Loucy (cell line): ENCODE measurements around the gene TLE3.

Experiments used
- CTCF ChIP-seq: fragments of 200-600 bp; sonication (generic); conservative IDR thresholded peaks from 2 replicates; pipeline ENCODE4 v1.5.1; 2014; ENCODE audit warnings: mild to moderate bottlenecking, antibody characterized with exemption, low read length
- EZH2phosphoT487 ChIP-seq: fragments of 200-600 bp; IDR thresholded peaks from 2 replicates; pipeline ENCODE4 v1.6.1; 2018; ENCODE audit warnings: antibody characterized with exemption, mild to moderate bottlenecking, moderate library complexity, borderline replicate concordance

GRCh38 chr15:70057931-70058641, 39.6 kb downstream of the TLE3 start:
- TF ChIP-seq CTCF (no peak), EZH2phosphoT487 (no peak)
